ENCODE results near the gene ATG4C.

- TF ChIP-seq, protein P1, sequence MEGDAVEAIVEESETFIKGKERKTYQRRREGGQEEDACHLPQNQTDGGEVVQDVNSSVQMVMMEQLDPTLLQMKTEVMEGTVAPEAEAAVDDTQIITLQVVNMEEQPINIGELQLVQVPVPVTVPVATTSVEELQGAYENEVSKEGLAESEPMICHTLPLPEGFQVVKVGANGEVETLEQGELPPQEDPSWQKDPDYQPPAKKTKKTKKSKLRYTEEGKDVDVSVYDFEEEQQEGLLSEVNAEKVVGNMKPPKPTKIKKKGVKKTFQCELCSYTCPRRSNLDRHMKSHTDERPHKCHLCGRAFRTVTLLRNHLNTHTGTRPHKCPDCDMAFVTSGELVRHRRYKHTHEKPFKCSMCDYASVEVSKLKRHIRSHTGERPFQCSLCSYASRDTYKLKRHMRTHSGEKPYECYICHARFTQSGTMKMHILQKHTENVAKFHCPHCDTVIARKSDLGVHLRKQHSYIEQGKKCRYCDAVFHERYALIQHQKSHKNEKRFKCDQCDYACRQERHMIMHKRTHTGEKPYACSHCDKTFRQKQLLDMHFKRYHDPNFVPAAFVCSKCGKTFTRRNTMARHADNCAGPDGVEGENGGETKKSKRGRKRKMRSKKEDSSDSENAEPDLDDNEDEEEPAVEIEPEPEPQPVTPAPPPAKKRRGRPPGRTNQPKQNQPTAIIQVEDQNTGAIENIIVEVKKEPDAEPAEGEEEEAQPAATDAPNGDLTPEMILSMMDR (conservative IDR thresholded peaks at IDR 0.05): peak; percentile 76
- TF ChIP-seq ZFX (IDR thresholded peaks at IDR 0.05): no peak
Measured at GRCh38 chr1:62849031-62849430, 65.1 kb downstream of the ATG4C start.
